GM19328 (cell line): ENCODE measurements around the gene NKAPD1.
"Not testable (repeated sequence)": the region's sequence is repeated elsewhere in the genome, so short reads cannot be mapped to it uniquely, and the experiment has no call there.

Source experiments
- ATAC-seq: cut with Tn5 transposase; IDR thresholded peaks from one replicate; pipeline ENCODE4 v1.9.1; 2021; ENCODE audit warnings: mild to moderate bottlenecking, moderate library complexity; ENCODE audit not compliant: unreplicated experiment

Gene NKAPD1

GRCh38 chr11:112085822-112086421 lies 11.8 kb downstream of the NKAPD1 start:
- peak; percentile 10 for ATAC-seq

- peak; percentile 85 for ATAC-seq
These were observed 12.5 kb downstream of the NKAPD1 start, which contains the start of the genes SDHD and TIMM8B for GRCh38 chr11:112086422-112087191. TSS of gene SDHD (plus strand) at chr11:112086873. CDS start at chr11:112086908, 35 bp downstream. TSS of gene TIMM8B (minus strand) at chr11:112086756. CDS start at chr11:112086723, 33 bp downstream.

GRCh38 chr11:112087212-112087611 lies 13.1 kb downstream of the NKAPD1 start:
- no peak for ATAC-seq

- not testable (repeated sequence) for ATAC-seq
These were observed 21.2 kb downstream of the NKAPD1 start for GRCh38 chr11:112095302-112095701.

- no peak for ATAC-seq
These were observed 22.1 kb downstream of the NKAPD1 start for GRCh38 chr11:112096194-112096593.

- no peak for ATAC-seq
These were observed 23.8 kb downstream of the NKAPD1 start for GRCh38 chr11:112097734-112098528.

GRCh38 chr11:112100462-112100861 lies 26.4 kb downstream of the NKAPD1 start:
- no peak for ATAC-seq

- ATAC-seq = no peak
These were observed 29.3 kb downstream of the NKAPD1 start for GRCh38 chr11:112103446-112103845.

- ATAC-seq = no peak
These were observed 32.0 kb downstream of the NKAPD1 start for GRCh38 chr11:112106070-112106469.

GRCh38 chr11:112113539-112114457 lies 39.7 kb downstream of the NKAPD1 start:
- ATAC-seq = no peak

GRCh38 chr11:112114460-112114859 lies 40.4 kb downstream of the NKAPD1 start:
- no peak for ATAC-seq

- ATAC-seq = no peak
These were observed 41.3 kb downstream of the NKAPD1 start for GRCh38 chr11:112115386-112115785.

GRCh38 chr11:112118176-112118575 lies 44.1 kb downstream of the NKAPD1 start:
- no peak for ATAC-seq

- no peak for ATAC-seq
These were observed 48.0 kb downstream of the NKAPD1 start for GRCh38 chr11:112121981-112122615.

GRCh38 chr11:112123129-112123528 lies 49.0 kb downstream of the NKAPD1 start:
- no peak for ATAC-seq

- no peak for ATAC-seq
These were observed 53.0 kb downstream of the NKAPD1 start for GRCh38 chr11:112127056-112127455.

GRCh38 chr11:112128483-112129121 lies 54.5 kb downstream of the NKAPD1 start:
- ATAC-seq = no peak

- no peak for ATAC-seq
These were observed 55.6 kb downstream of the NKAPD1 start for GRCh38 chr11:112129656-112130055.

- no peak for ATAC-seq
These were observed 58.6 kb downstream of the NKAPD1 start for GRCh38 chr11:112132737-112133136.
